ENCODE measurements around the gene KDM4C.

- TF ChIP-seq, protein P1, sequence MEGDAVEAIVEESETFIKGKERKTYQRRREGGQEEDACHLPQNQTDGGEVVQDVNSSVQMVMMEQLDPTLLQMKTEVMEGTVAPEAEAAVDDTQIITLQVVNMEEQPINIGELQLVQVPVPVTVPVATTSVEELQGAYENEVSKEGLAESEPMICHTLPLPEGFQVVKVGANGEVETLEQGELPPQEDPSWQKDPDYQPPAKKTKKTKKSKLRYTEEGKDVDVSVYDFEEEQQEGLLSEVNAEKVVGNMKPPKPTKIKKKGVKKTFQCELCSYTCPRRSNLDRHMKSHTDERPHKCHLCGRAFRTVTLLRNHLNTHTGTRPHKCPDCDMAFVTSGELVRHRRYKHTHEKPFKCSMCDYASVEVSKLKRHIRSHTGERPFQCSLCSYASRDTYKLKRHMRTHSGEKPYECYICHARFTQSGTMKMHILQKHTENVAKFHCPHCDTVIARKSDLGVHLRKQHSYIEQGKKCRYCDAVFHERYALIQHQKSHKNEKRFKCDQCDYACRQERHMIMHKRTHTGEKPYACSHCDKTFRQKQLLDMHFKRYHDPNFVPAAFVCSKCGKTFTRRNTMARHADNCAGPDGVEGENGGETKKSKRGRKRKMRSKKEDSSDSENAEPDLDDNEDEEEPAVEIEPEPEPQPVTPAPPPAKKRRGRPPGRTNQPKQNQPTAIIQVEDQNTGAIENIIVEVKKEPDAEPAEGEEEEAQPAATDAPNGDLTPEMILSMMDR (IDR thresholded peaks at IDR 0.05) = no peak
- no peak for TF ChIP-seq EZH2 (IDR thresholded peaks at IDR 0.05; ENCODE audit: borderline replicate concordance, insufficient read depth, low read depth, low read length, poor library complexity, severe bottlenecking)
Observed at GRCh38 chr9:6910497-6910896, 152.7 kb downstream of the KDM4C start.
